KMS-11 (cell line): Measurements from ENCODE around the gene FAH.

Experiments
- H2AFZ ChIP-seq: fragments of 200-600 bp; sonication (generic); 2 replicates; pipeline ENCODE4 v1.6.1; 2016; ENCODE audit warnings: antibody characterized with exemption, mixed run types, low read depth
- H3K27ac ChIP-seq: fragments of 200-600 bp; sonication (generic); 2 replicates; pipeline ENCODE4 v1.6.1; 2016; ENCODE audit warnings: mild to moderate bottlenecking, mixed run types
- H3K27me3 ChIP-seq: fragments of 200-600 bp; sonication (generic); 2 replicates; pipeline ENCODE4 v1.6.1; 2017; ENCODE audit warnings: mild to moderate bottlenecking, low read depth, mixed run types, moderate library complexity; ENCODE audit not compliant: insufficient read depth
- H3K36me3 ChIP-seq: fragments of 200-600 bp; sonication (generic); 2 replicates; pipeline ENCODE4 v1.6.1; 2017; ENCODE audit warnings: mild to moderate bottlenecking, mixed run types; ENCODE audit not compliant: insufficient read depth
- H3K4me1 ChIP-seq: fragments of 200-600 bp; sonication (generic); 2 replicates; pipeline ENCODE4 v1.6.1; 2016; ENCODE audit warnings: mild to moderate bottlenecking, low read depth, mixed run types; ENCODE audit not compliant: poor library complexity, severe bottlenecking
- H3K4me2 ChIP-seq: fragments of 200-600 bp; sonication (generic); 2 replicates; pipeline ENCODE4 v1.7.0; 2016; ENCODE audit warnings: mild to moderate bottlenecking, mixed run types
- H3K4me3 ChIP-seq: fragments of 200-600 bp; sonication (generic); IDR thresholded peaks from 2 replicates; pipeline ENCODE4 v1.6.1; 2017; ENCODE audit warnings: low read depth, low read length, mixed read lengths; ENCODE audit not compliant: insufficient read depth
- H3K79me2 ChIP-seq: fragments of 200-600 bp; sonication (generic); 2 replicates; pipeline ENCODE4 v1.6.1; 2016; ENCODE audit warnings: low read depth, mixed run types; ENCODE audit not compliant: insufficient read depth
- H3K9ac ChIP-seq: fragments of 200-600 bp; sonication (generic); 2 replicates; pipeline ENCODE4 v1.6.1; 2016; ENCODE audit warnings: mild to moderate bottlenecking, mixed run types
- H4K20me1 ChIP-seq: fragments of 200-600 bp; sonication (generic); 2 replicates; pipeline ENCODE4 v1.6.1; 2016; ENCODE audit warnings: mild to moderate bottlenecking, mixed run types; ENCODE audit not compliant: insufficient read depth
- TF ChIP-seq, protein P1 (sequence below): fragments of 200-600 bp; sonication (generic); conservative IDR thresholded peaks from 2 replicates; pipeline ENCODE4 v1.6.1; 2017; ENCODE audit warnings: low read depth, mild to moderate bottlenecking, antibody characterized with exemption, low read length, moderate library complexity, mixed read lengths

Gene FAH

DNA sequence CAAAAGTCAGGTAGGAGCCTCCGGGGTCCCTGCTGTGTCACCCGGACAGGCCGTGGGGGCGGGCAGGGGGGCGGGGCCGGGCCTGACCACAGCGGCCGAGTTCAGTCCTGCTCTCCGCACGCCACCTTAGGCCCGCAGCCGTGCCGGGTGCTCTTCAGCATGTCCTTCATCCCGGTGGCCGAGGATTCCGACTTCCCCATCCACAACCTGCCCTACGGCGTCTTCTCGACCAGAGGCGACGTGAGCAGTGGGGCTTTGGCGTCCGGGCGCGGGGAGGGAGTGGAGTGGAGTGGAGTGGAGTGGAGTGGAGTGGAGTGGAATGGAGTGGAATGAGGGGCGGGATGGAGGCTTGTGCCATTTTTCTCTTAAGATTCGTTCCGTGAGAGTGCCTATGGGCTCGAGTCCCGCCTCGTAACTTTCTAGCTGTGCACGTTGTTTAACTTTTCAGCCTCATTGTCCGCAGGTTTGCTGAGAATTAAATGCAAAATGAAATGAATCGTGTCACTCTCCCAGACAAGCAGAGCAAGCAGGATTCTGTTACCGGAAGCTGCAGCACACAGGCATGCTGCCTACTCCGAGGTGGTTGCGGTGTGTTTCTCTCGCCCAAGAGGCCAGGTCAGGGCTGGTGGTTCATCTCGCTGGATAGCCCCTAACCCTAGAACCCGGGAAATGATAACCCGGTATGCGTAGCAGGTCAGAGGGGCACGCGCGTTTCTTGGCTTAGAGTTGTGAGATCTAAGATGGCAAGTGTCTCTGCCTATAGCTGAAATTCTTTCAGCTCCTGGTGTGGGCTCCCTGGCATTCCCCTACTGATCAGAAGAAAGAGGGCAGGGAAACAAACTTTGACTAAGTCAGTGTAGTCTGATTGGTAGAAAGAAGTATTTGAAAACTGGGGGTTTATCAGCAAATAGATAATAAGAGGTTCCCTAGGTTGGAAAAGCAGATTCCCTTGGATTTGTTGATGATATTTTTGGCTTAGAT is at the start of gene FAH:
Gene FAH (plus strand): TSS at position 104 of the 981 bp plus-strand sequence. CDS start 56 bp downstream, at position 160.
- Histone ChIP-seq H3K79me2 (no peaks in the 10 kb centered on the region; the same call in 1 of the 2 replicates), H3K4me2 (peak within 1 kb of the TSS; percentile 81)

DNA sequence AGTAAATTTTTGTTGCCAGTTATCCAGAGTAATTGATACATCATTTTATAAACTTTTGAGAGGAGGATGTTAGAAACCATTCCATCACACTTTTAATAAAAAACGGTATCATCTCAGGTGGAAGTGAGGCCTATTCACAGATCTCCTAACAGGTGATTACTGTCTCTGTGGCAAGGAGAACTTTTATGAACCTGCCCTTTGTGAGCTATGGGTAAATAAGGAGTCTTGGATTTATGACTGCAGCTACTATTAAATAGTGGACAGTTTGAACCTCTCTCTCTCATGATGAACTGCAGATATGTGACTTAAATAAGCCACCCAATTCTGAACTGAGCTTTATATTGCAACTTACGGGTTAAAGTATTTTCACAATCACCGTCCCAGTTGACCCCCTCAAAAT is 47.6 kb upstream of the FAH start:
- no peaks in the 10 kb centered on the region; the same call in 1 of the 2 replicates for H3K79me2 ChIP-seq

More for the DNA sequence above, at the start of gene FAH:
- Histone ChIP-seq H3K9ac (peak within 1 kb of the TSS; percentile 63), H3K4me3 (no peak within 1 kb of the TSS), H3K4me1 (peaks cover 15% of the 10 kb centered on the region), H3K27me3 (no peaks in the 10 kb centered on the region), H3K36me3 (no peaks in the 10 kb centered on the region), H2AFZ (peak within 1 kb of the TSS; percentile 84), H3K27ac (peak within 1 kb of the TSS; percentile 59), H4K20me1 (no peaks in the 10 kb centered on the region)
- TF ChIP-seq, protein P1, sequence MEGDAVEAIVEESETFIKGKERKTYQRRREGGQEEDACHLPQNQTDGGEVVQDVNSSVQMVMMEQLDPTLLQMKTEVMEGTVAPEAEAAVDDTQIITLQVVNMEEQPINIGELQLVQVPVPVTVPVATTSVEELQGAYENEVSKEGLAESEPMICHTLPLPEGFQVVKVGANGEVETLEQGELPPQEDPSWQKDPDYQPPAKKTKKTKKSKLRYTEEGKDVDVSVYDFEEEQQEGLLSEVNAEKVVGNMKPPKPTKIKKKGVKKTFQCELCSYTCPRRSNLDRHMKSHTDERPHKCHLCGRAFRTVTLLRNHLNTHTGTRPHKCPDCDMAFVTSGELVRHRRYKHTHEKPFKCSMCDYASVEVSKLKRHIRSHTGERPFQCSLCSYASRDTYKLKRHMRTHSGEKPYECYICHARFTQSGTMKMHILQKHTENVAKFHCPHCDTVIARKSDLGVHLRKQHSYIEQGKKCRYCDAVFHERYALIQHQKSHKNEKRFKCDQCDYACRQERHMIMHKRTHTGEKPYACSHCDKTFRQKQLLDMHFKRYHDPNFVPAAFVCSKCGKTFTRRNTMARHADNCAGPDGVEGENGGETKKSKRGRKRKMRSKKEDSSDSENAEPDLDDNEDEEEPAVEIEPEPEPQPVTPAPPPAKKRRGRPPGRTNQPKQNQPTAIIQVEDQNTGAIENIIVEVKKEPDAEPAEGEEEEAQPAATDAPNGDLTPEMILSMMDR: no peak

DNA sequence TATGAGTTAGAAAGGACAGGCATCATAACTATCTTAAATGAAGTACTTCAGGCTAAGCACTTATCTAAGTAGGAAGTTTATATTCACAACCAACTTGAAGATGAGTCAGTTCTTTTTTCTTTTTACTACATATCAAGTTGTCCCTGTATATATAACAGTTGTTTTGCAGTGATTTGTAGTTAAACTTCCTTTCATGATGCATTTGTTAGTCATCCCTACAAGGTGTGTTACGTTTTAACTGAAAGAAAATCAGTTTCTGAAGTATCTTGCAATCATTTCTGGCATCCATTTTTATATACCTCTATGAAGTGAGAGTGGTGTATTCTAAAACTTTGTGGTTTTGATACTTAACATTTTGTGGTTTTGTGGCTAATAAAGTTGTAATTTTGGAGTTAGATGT is 47.2 kb upstream of the FAH start:
- no peak overlapping the region for H2AFZ ChIP-seq
- H3K9ac ChIP-seq: no peak overlapping the region
- TF ChIP-seq, protein P1: no peak
- H3K4me3 ChIP-seq: no peak overlapping the region
- no peaks in the 10 kb centered on the region for H3K27me3 ChIP-seq
- no peaks in the 10 kb centered on the region for H3K36me3 ChIP-seq
- H4K20me1 ChIP-seq: no peaks in the 10 kb centered on the region
- H3K4me2 ChIP-seq: no peak overlapping the region
- no peaks in the 10 kb centered on the region for H3K4me1 ChIP-seq
- no peaks in the 10 kb centered on the region; the same call in 1 of the 2 replicates for H3K79me2 ChIP-seq
- H3K27ac ChIP-seq: no peak overlapping the region

More for the DNA sequence above, 47.6 kb upstream of the FAH start:
- no peak overlapping the region for H3K9ac ChIP-seq
- H3K27me3 ChIP-seq: no peaks in the 10 kb centered on the region
- no peaks in the 10 kb centered on the region for H3K4me1 ChIP-seq
- TF ChIP-seq, protein P1: no peak
- no peak overlapping the region for H3K27ac ChIP-seq
- no peaks in the 10 kb centered on the region for H3K36me3 ChIP-seq
- no peak overlapping the region for H2AFZ ChIP-seq
- H3K4me2 ChIP-seq: no peak overlapping the region
- no peaks in the 10 kb centered on the region for H4K20me1 ChIP-seq
- no peak overlapping the region for H3K4me3 ChIP-seq

DNA sequence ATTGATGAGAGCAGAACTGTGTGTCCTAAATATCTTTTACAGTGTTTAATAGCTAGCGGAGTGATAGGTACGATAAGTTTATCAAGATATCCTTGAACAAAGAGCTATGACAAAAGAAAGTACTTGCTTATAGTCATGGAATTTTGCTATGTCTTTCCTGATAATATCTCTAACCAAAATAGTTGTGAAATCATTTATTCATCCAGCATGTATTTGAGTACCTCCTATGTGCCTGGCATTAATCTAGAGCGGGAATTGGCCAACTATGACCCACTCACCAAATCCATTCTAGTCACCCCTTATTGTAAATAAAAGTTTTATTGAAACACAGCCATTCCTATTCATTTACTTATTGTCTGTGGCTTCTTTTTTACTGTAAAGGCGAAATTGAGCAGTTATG is 46.7 kb upstream of the FAH start:
- TF ChIP-seq, protein P1: no peak
- no peak overlapping the region for H3K27ac ChIP-seq
- H3K4me3 ChIP-seq: no peak overlapping the region
- H4K20me1 ChIP-seq: no peaks in the 10 kb centered on the region
- H3K27me3 ChIP-seq: no peaks in the 10 kb centered on the region
- no peaks in the 10 kb centered on the region for H3K4me1 ChIP-seq
- no peak overlapping the region for H3K9ac ChIP-seq
- no peaks in the 10 kb centered on the region for H3K36me3 ChIP-seq
- H2AFZ ChIP-seq: no peak overlapping the region
- H3K79me2 ChIP-seq: no peaks in the 10 kb centered on the region; the same call in 1 of the 2 replicates
- H3K4me2 ChIP-seq: no peak overlapping the region
